WI38 (cell line): ENCODE measurements around the gene PFKFB3.

Source experiments
- H3K4me3 ChIP-seq: 2 replicates; pipeline ENCODE4 v1.5.1; 2011; ENCODE audit warnings: low read depth, mild to moderate bottlenecking, control low read depth, low read length
- TF ChIP-seq, protein P1 (sequence below): IDR thresholded peaks from 2 replicates; pipeline ENCODE4 v1.5.1; 2012; ENCODE audit warnings: low read depth, mild to moderate bottlenecking, control low read depth, low read length

PFKFB3 gene

DNA sequence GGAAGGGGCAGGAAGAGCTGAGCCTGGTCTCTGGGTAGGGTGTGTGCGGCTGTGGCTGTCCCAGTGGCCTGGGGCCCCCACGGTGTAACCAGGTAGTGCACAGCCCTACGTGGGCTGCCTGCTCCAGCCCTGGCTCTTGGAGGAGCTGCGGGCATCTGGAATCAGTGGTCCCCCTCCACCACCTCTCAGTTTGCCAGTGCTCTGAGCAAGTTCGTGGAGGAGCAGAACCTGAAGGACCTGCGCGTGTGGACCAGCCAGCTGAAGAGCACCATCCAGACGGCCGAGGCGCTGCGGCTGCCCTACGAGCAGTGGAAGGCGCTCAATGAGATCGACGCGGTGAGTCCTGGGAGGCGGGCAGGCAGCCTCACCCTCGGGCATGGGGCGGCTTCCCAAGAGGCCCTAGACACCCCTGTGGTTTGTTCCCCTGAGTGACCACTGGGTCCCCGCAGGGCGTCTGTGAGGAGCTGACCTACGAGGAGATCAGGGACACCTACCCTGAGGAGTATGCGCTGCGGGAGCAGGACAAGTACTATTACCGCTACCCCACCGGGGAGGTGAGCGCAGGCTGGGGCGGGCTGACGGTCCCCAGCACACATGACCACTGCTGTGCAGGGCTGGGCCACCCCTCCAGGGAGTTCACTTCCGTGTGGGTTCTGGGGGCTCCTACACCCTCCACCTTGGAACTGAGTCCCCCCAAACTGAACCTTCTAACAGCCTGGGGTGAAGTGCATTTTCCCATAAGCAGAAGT is 18.6 kb downstream of the PFKFB3 start:
- TF ChIP-seq, protein P1, sequence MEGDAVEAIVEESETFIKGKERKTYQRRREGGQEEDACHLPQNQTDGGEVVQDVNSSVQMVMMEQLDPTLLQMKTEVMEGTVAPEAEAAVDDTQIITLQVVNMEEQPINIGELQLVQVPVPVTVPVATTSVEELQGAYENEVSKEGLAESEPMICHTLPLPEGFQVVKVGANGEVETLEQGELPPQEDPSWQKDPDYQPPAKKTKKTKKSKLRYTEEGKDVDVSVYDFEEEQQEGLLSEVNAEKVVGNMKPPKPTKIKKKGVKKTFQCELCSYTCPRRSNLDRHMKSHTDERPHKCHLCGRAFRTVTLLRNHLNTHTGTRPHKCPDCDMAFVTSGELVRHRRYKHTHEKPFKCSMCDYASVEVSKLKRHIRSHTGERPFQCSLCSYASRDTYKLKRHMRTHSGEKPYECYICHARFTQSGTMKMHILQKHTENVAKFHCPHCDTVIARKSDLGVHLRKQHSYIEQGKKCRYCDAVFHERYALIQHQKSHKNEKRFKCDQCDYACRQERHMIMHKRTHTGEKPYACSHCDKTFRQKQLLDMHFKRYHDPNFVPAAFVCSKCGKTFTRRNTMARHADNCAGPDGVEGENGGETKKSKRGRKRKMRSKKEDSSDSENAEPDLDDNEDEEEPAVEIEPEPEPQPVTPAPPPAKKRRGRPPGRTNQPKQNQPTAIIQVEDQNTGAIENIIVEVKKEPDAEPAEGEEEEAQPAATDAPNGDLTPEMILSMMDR: no peak
- no peak overlapping the region for H3K4me3 ChIP-seq

DNA sequence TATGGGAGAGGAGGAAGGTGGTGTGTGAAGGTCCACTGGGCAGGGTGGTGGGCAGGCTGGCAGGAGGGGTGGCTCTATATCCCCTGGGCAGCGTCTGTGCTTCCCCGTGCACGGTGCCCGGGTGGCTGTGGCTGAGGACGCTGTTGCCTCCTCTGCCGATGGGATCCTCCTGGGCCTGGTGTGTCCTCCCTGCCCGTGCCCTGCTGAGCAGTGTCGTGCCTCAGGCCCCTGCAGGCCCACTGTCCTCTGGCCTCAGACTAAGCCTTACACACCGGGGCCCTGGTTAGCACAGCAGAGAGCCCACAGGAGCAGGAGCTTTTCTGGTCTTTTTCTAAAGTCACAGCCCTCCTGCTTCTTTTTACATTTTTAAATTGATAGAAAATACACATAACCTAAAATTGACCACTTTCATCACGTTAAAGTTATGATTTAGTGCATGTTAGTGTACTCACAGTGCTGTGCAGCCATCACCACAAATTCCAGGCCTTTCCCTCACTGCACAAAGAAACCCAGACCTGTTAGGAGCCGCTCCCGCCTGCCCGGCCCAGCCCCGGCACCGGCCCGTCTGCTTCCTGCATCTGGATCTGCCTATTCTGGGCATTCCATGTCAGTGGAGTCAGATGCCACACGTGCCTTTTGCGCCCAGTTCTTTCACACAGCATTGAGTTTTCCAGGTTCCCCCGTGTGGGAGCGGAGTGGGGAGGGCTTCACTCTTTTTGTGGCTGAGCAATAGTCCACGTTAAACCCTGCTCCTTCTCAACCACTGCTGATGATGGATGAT is 19.4 kb downstream of the PFKFB3 start:
- no peak overlapping the region for H3K4me3 ChIP-seq
- TF ChIP-seq, protein P1: no peak

DNA sequence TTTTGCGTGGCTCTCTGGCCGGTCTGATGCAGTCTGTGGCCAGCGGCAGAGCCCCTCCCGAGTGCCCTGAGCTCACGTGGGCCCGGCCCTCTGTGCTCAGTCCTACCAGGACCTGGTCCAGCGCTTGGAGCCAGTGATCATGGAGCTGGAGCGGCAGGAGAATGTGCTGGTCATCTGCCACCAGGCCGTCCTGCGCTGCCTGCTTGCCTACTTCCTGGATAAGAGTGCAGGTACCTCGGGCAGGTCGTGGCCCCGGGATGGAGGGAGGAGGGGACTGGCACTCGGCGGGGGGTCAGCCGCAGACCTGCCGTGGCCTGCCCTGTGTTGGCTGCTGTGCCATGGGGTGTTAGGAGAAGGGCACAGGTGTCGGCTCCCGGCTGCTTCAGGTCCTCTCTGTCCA is 20.0 kb downstream of the PFKFB3 start:
- TF ChIP-seq, protein P1: no peak

DNA sequence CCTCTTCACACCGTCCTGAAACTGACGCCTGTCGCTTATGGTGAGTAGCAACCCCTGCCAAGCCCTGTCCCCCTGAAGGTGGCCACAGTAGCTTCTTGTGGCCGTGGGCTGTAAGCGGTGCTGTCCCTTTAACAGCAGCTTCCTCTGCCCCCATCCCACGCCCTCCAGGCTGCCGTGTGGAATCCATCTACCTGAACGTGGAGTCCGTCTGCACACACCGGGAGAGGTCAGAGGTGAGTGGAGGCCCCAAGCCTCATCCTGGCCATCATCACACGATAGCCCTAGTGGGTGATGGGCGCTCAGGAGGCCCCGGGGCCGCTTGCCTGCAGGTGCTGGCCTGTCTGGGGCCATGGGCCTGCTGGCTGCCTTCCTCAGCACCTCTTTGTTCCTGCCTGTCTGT is 21.2 kb downstream of the PFKFB3 start:
- no peak overlapping the region for H3K4me3 ChIP-seq
- TF ChIP-seq, protein P1: no peak

More for the DNA sequence above, 20.0 kb downstream of the PFKFB3 start:
- H3K4me3 ChIP-seq: no peak overlapping the region

DNA sequence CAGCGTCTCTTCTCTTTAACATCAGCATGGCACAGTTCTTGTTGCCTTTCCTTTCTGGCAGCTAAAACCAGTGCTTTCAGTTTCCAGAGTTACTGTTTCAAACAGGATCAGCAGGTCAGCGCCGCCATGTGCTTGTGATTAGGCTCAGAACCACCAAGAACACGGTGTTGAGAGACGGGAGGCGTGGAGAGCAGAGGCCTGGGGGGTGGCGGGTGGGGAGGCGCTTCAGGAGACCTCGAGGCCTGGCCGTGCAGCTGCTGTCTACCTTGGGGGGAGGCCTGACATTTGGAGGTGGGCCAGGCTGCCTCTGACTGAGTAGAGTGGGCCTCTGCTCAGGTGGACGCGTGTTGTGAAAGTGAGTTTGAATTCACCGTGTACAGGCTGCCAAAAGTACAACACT is 22.0 kb downstream of the PFKFB3 start:
- TF ChIP-seq, protein P1: no peak
- H3K4me3 ChIP-seq: no peak overlapping the region

DNA sequence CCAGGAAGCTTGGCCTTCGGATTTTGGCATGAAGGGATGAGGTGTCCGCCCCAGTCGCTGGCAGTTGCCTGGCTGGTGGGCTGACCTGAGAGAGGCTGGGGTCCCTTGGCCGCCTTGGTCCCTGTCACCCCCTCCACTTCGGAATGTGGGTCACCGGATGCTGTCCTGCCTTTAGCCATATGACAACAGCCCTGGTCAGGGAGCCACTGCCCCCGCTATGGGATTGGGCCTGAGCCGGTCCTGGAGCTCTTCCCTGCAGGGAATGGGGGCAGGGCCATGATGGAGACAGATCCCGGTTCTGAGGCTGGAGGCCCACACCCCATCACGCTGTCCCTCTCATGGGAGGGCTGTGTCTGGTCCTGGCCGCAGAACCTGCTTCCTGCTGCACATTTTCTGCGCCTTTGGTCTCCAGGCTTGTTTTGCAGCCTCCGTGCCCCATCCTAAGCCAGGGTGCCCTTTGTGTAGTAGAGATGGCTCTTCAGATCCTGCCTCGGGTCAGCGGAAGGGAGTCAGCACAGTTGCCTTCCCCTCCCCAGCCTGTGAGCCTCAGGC is 22.6 kb downstream of the PFKFB3 start:
- TF ChIP-seq, protein P1: no peak
- no peak overlapping the region for H3K4me3 ChIP-seq

DNA sequence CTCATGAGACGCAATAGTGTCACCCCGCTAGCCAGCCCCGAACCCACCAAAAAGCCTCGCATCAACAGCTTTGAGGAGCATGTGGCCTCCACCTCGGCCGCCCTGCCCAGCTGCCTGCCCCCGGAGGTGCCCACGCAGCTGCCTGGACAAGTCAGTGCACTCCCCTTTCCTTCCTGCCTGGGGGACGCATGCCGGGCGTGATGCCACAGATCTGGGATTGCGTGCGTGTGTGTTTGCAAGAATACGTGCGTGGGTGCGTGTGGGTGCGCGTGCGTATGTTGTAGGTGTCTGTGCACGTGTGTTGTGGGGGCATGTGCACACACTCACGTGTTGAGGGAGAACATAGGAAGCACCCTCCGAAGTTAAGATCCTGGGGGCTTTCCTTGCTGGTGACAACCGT is 23.5 kb downstream of the PFKFB3 start:
- TF ChIP-seq, protein P1: no peak
- H3K4me3 ChIP-seq: no peak overlapping the region
